GM19238 (cell line): ENCODE data around the gene AKAP13.
"Not testable (repeated sequence)": the region's sequence is repeated elsewhere in the genome, so short reads cannot be mapped to it uniquely, and the experiment has no call there.

Experiments used
- DNase-seq: peaks from one replicate; pipeline ENCODE4 v3.0.0; 2011; ENCODE audit warnings: low spot score; ENCODE audit not compliant: insufficient read length

Gene AKAP13

GRCh38 chr15:85532689-85533088 is 152.3 kb downstream of the AKAP13 start:
- no peak for DNase-seq

DNA sequence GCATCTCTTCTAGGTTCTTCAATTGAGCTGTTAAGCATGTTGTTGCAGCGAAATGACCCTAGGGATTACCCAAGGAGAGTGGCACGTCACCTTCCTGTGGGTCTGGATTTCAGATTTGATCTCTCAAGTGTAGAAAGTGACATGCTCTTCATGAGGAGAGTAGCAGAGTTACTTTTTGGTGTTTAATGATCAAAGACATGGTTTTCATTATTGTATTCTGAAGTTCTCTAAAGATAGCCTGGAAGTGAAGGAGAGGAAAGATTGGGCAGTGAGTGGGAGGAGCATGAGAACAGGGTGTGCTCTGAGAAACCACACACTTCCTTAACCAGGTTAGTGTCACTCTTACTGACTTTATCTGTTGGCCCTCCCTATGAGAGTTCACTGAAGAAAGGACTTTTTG is 153.6 kb downstream of the AKAP13 start:
- no peak for DNase-seq

DNA sequence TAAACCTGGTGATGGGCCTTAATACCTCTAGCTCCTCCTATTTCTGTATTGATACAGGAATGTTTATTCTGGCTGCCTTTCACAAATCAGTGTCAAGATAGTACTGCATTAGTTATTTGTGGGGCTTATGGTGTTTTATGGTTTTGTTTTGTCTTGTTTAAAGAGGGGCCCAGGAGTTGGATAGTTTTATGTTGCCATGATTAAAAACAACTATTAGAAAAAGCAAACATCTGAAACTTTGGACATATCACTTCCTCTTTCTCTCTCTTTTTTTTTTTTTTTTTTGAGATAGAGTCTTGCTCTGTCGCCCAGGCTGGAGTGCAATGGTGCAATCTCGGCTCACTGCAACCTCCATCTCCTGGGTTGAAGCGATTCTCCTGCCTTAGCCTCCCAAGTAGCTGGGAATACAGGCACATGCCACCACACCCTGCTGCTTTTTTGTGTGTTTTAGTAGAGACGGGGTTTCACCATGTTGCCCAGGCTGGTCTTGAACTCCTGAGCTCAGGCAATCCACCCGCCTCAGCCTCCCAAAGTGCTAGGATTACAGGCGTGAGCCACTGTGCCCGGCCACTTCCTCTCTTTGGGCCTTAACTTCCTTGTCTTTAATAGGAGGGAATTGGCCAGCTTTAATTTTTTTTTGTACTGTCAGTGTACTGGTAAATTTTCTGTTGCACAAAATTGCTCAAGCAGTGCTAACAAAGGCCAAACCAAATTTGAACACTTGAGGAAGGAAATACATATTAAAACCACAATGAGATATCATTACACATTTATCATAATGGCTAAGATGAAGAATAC is 155.3 kb downstream of the AKAP13 start:
- DNase-seq = not testable (repeated sequence)

- no peak for DNase-seq
These were observed 155.9 kb downstream of the AKAP13 start for GRCh38 chr15:85536341-85536740.

GRCh38 chr15:85539491-85539890 is 159.1 kb downstream of the AKAP13 start:
- no peak for DNase-seq

DNA sequence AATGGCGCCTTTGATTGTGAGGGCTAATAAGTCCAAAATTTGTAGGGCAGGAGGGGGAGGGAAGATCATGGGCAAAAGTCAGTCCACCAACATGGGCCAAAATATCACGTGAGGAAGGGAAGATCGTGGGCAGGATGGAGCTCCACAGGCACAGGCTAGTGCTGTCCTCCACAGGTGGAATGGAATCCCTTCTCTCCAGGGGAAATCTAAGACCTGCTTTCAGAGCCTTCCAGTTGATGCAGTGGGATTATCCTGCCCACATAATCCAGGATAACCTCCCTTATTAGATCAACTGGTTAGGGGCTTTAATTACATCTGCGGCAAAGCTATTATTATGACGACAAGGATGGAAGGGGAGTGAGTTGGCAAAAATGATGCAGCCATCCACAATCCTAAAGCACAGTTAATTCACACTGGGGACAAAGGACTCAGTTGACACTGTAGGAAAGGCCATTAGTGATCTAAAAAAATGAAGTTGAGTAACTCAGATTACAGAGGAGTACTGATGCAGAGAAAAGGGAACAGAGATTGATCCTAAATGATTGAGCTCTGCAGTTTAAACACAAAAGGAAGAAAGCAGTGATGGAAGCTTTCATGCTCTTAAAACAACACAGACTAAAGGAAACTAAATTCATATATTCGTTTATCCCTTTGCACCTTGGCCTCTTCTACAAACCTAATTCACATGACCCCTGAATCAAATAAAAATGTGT is 159.8 kb downstream of the AKAP13 start:
- no peak for DNase-seq

DNA sequence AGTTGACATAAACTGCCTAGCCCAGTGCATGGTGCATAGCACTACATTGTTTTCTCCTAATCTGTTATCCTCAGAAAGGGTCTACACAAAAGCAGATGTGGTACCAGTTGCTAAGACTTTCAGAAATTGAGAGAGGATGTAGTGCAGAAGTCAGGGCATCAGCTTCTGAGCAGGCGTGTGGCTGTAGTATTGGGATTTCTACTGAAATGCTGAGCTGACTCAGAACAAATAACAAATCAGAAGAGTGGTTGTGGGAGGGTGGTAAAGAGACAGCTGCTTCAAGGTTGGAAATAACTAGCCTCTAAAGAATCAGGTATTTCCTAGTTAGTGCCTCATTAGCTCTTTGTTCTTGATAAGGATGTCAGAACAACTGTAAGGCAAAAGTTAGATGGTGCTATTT is 161.3 kb downstream of the AKAP13 start:
- DNase-seq = no peak

DNA sequence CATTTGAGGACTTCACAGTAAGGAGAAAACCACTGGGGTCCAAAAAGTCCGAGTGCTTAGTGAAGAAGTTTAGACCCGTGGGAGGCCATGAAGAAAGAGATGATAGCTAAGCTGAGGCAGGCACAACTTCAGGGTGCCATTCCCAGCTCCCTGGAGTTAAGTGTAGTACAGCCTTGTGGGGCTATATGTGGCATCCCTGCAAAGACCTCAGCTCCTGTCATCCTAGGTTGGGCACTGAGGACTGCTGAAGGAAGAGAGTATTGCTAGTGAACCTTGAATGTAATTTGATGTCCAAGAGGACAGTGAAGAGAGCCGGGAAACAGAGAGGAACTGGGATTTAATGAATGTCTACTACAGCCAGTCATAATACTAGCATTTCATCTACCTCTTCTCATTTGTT is 162.1 kb downstream of the AKAP13 start:
- no peak for DNase-seq

GRCh38 chr15:85542895-85543331 is 162.5 kb downstream of the AKAP13 start:
- DNase-seq = no peak

GRCh38 chr15:85543741-85544155 is 163.3 kb downstream of the AKAP13 start:
- DNase-seq = no peak

DNA sequence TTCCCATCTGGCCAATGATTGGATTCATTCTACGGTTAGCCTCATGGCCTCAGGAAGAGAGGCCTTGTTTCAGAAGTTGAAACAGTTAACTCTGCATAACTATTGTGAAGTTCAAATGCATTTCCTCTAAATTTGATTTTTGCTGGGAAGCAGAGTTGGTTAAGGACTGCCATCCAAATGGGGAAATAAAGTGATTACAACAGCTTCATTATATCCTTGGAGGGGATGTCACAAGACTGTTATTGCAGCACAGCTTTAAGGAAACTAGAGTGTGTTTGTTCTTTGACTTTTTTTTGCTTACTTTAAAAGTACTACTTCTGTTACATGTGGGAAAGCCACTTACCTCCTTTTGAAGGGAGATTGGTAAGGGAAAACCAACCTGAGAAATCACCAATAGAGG is 164.8 kb downstream of the AKAP13 start:
- DNase-seq = no peak

DNA sequence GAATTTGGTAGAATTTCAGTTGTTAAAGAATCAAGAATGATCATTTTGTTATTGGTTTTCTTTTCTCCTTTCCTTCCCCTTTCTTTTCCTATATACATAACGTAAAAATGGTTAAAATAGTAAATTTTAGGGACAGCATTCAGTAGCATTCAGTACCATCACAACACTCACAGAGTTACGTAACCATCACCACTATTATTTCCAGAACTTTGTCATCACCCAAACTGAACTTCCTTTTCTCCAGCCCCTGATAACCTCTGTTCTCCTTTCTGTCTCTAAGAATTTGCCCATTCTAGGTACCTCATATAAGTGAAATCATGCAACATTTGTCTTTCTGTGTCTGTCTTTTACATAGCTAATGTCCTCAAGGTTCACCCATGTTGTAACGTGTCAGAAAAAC is 165.3 kb downstream of the AKAP13 start:
- DNase-seq = no peak

- no peak for DNase-seq
These were observed 167.0 kb downstream of the AKAP13 start for GRCh38 chr15:85547386-85547785.

DNA sequence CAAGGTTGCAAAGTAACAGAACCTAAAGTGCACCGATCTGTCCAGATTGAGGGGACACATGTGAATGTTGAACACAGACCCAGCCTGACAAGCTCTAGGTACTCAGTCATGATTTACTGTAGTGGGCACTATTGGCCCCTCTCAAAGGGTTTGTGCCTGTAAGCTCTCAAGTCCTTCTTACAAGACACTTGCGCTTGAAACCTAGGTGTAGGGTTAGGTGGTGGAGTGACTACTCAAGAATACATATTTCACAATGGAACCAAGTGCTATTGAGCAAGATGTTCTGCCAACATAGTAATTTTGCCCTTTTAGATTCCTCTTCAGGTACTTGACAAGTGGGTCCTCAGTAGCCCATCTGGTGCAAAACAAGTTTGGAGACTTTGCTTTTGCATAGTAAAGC is 169.9 kb downstream of the AKAP13 start:
- no peak for DNase-seq

GRCh38 chr15:85551221-85551832 is 170.9 kb downstream of the AKAP13 start:
- DNase-seq = no peak

DNA sequence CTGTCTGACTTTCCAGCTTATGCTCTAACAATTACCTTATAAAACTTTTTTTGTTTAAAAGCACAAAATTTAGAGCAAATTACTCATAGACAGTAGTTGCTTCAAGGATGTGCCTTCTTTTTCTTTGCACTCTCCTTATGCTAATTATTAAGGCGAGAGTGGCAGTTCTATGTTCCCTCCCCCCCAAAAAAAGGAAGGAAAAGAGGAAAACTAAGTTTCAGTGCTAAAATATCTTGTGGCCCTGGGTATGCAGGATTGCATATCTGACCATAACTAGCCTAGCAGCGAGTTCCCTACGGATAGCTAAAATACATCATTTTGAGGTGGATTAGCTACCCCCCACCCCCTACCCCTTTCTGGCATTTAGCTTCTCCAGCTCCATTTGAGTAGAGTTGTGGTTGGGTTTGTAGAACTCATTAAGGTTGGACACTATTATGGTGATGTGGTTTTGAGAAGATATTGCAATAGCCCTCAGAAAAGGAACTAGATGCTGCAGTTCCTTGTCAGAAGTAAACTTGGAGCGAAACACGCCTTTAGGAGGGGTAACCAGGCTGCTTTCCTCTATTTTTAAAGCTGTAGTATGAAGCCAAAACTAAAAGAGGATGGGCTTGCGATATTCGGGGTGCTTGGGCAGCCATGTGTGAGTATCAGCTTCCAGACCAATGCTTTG is 174.6 kb downstream of the AKAP13 start:
- no peak for DNase-seq

GRCh38 chr15:85555875-85556617 is 175.6 kb downstream of the AKAP13 start:
- DNase-seq = no peak

GRCh38 chr15:85556618-85556895 is 176.2 kb downstream of the AKAP13 start:
- no peak for DNase-seq

GRCh38 chr15:85557385-85557784 is 177.0 kb downstream of the AKAP13 start:
- no peak for DNase-seq

- DNase-seq = no peak
These were observed 178.4 kb downstream of the AKAP13 start for GRCh38 chr15:85558848-85559247.

DNA sequence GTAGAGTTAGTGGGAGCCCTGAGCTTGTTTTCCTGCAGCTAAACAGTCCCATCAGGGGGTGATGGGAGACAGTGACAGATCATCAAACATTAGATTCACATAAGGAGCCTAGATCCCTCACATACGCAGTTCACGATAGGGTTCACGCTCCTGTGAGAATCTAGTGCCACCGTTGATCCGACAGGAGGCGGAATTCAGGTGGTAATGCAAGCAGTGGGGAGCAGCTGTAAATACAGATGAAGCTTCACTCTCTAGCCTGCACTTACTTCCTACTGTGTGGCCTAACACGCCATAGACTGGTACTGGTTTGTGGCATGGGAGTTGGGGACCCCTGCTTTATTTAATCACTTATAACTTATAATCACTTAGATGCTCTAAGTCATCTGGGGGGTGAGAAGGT is 179.1 kb downstream of the AKAP13 start:
- DNase-seq = no peak
